HepG2 (cell line): ENCODE measurements around the gene MYO3B. TPM values are rescaled to one million over a fixed set of nuclear protein-coding genes. Genes with fewer than 3 reads are reported as not detected.

ENCODE experiments used
- AHR ChIP-seq: IDR thresholded peaks from 2 replicates; pipeline ENCODE4 v1.6.1; 2018; ENCODE audit warnings: missing genetic modification reagents, missing compliant biosample characterization
- CEBPB ChIP-seq: IDR thresholded peaks from 2 replicates; pipeline ENCODE4 v1.6.1; 2011; ENCODE audit warnings: low read depth, low read length, improper control_type of control experiment, borderline replicate concordance
- DNMT3B ChIP-seq: conservative IDR thresholded peaks from 2 replicates; pipeline ENCODE4 v1.6.1; 2016; ENCODE audit warnings: missing biosample characterization, control low read depth
- FOXK1 ChIP-seq: sonication (generic); formaldehyde crosslinking; IDR thresholded peaks from 2 replicates; pipeline ENCODE4 v1.4.0; 2020; ENCODE audit warnings: low read depth, missing genetic modification reagents, borderline replicate concordance
- FOXP1 ChIP-seq, 2 experiments: fragments of 450-650 bp in 1 of 2; IDR thresholded peaks; 2 replicates each; pipeline ENCODE4 v1.6.1; 2017 to 2018; ENCODE audit warnings: antibody characterized with exemption in 1 of 2
- GFI1 ChIP-seq: sonication (generic); formaldehyde crosslinking; IDR thresholded peaks from 2 replicates; pipeline ENCODE4 v1.5.0; 2020; ENCODE audit warnings: missing genetic modification reagents, mild to moderate bottlenecking, borderline replicate concordance
- HDAC1 ChIP-seq: sonication (generic); formaldehyde crosslinking; IDR thresholded peaks from 2 replicates; pipeline ENCODE4 v1.5.1; 2020; ENCODE audit warnings: mild to moderate bottlenecking, missing genetic modification reagents
- KDM3A ChIP-seq: IDR thresholded peaks from 2 replicates; pipeline ENCODE4 v1.6.1; 2018; ENCODE audit warnings: low read depth, missing compliant biosample characterization
- MAZ ChIP-seq, 2 experiments: sonication (generic) in 1 of 2; formaldehyde crosslinking in 1 of 2; IDR thresholded peaks; 2 replicates each; pipeline versions ENCODE4 v1.5.0 to v1.6.1; 2012 to 2020; ENCODE audit warnings: low read depth in 2 of 2, mild to moderate bottlenecking in 2 of 2, borderline replicate concordance in 1 of 2, improper control_type of control experiment in 1 of 2, low read length in 1 of 2, missing genetic modification reagents in 1 of 2, moderate library complexity in 1 of 2
- MIXL1 ChIP-seq: IDR thresholded peaks from 2 replicates; pipeline ENCODE4 v1.6.1; 2016
- NFIC ChIP-seq: IDR thresholded peaks from 2 replicates; pipeline ENCODE4 v1.6.1; 2012; ENCODE audit warnings: mild to moderate bottlenecking, low read length, inconsistent platforms
- NR2F2 ChIP-seq: IDR thresholded peaks from 2 replicates; pipeline ENCODE4 v1.6.1; 2012; ENCODE audit warnings: low read depth, inconsistent platforms, borderline replicate concordance
- RBM39 ChIP-seq: fragments of 200-400 bp; formaldehyde crosslinking; IDR thresholded peaks from one replicate; pipeline ENCODE4 v1.6.1; 2018; ENCODE audit warnings: antibody characterized with exemption, mild to moderate bottlenecking, low read depth, low read length; ENCODE audit not compliant: poor library complexity, severe bottlenecking
- SOX5 ChIP-seq: IDR thresholded peaks from 2 replicates; pipeline ENCODE4 v1.6.1; 2016; ENCODE audit warnings: borderline replicate concordance
- TOE1 ChIP-seq: sonication (generic); formaldehyde crosslinking; IDR thresholded peaks from 2 replicates; pipeline ENCODE4 v1.4.0; 2020; ENCODE audit warnings: mild to moderate bottlenecking, missing genetic modification reagents
- ZNF598 ChIP-seq: sonication (generic); formaldehyde crosslinking; IDR thresholded peaks from 2 replicates; pipeline ENCODE4 v1.5.1; 2020; ENCODE audit warnings: mild to moderate bottlenecking, missing genetic modification reagents, borderline replicate concordance
- polyA plus RNA-seq, 8 experiments: library from polyadenylated mRNA; depleted of rRNA in 3 of 8; stranded (reverse) in 7 of 8; unstranded in 1 of 8; fragments of >200 nt; fragmentation: Illumina TruSeq in 4 of 8; extraction: Trizol in 4 of 8; gene quantifications; 2 replicates each; pipeline versions ENCODE4 v1.2.1 to v1.2.3, GENCODE V29; 2011 to 2016; ENCODE audit warnings: low read depth in 4 of 8, missing spikeins in 1 of 8, mixed read lengths in 1 of 8; ENCODE audit not compliant: insufficient read depth in 1 of 8
- total RNA-seq, 5 experiments: library from RNA; depleted of rRNA; stranded (reverse); fragments of >200 nt; fragmentation: Illumina TruSeq; extraction: Trizol; gene quantifications; 2 replicates each; pipeline ENCODE4 v1.2.3, GENCODE V29; 2016; ENCODE audit warnings: low read depth in 1 of 5
- TF ChIP-seq, protein P1 (sequence below): sonication (generic); formaldehyde crosslinking; IDR thresholded peaks from 2 replicates; pipeline ENCODE4 v1.4.0; 2020; ENCODE audit warnings: missing genetic modification reagents
- TF ChIP-seq, protein P2 (sequence below): sonication (generic); IDR thresholded peaks from 2 replicates; pipeline ENCODE4 v1.6.1; 2016; ENCODE audit warnings: low read depth, borderline replicate concordance
- TF ChIP-seq, protein P3 (sequence below): sonication (generic); formaldehyde crosslinking; IDR thresholded peaks from 2 replicates; pipeline ENCODE4 v1.5.1; 2020; ENCODE audit warnings: mild to moderate bottlenecking, missing genetic modification reagents, borderline replicate concordance
- TF ChIP-seq, protein P4 (sequence below), 2 experiments: fragments of 450-650 bp in 1 of 2; sonication (generic) in 1 of 2; formaldehyde crosslinking; IDR thresholded peaks; 2 replicates each; pipeline versions ENCODE4 v1.5.0 to v1.8.0; 2020 to 2022; ENCODE audit warnings: mild to moderate bottlenecking in 1 of 2, missing genetic modification reagents in 1 of 2

MYO3B gene
- total and polyA plus RNA-seq, 2 of the 13 experiments (the other 11 are each of a cell fraction or from before 2014, with no cell fraction given): 0.01 TPM; not detected in 1

DNA sequence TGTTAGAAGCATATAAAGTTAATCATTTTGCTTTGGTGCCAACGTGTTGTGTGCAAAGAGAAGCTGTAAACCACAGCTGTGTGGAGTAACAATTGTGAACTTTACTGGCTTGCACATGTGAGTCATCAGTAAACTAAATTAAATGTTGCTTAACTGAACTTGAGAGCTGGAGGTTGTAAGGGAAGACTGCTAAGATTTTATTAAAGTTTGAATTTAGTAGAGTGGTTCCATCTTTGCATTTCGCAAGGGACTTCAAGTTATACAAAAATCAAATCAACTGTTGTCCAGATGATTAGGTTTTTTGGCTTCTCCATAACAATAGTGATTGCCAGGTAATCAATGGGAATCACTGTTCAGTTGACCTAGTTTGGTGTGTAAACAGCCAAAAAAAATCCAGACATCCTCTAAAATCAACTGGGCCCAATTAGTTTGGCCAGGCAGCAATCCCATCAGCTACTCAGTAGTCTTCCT lies 247.4 kb downstream of the MYO3B start (continued):
- 0 out of 2 replicates have a peak, but pooled peaks have one; percentile 14 for TF ChIP-seq NFIC
- 0 out of 2 replicates have a peak, but pooled peaks have one; percentile 27 for TF ChIP-seq MIXL1 (CRISPR knock-in tag)
- TF ChIP-seq HDAC1 (CRISPR knock-in tag): peak; percentile 33; the same call in 1 of the 2 replicates
- TF ChIP-seq GFI1 (CRISPR knock-in tag): no peak; the same call in 1 of the 2 replicates
- no peak for TF ChIP-seq KDM3A (CRISPR knock-in tag)
- TF ChIP-seq MAZ (IDR thresholded peaks at IDR 0.05; ENCODE audit: borderline replicate concordance, low read depth, low read length): no peak
- TF ChIP-seq MAZ (CRISPR knock-in tag; IDR thresholded peaks at IDR 0.05; ENCODE audit: low read depth): no peak
- TF ChIP-seq, protein P1, sequence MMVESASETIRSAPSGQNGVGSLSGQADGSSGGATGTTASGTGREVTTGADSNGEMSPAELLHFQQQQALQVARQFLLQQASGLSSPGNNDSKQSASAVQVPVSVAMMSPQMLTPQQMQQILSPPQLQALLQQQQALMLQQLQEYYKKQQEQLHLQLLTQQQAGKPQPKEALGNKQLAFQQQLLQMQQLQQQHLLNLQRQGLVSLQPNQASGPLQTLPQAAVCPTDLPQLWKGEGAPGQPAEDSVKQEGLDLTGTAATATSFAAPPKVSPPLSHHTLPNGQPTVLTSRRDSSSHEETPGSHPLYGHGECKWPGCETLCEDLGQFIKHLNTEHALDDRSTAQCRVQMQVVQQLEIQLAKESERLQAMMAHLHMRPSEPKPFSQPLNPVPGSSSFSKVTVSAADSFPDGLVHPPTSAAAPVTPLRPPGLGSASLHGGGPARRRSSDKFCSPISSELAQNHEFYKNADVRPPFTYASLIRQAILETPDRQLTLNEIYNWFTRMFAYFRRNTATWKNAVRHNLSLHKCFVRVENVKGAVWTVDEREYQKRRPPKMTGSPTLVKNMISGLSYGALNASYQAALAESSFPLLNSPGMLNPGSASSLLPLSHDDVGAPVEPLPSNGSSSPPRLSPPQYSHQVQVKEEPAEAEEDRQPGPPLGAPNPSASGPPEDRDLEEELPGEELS: peak; percentile 38; the same call in 1 of the 2 replicates
- TF ChIP-seq FOXP1 (IDR thresholded peaks at IDR 0.05): no peak
- TF ChIP-seq FOXP1 (CRISPR knock-in tag; IDR thresholded peaks at IDR 0.05): peak; percentile 71; the same call in 1 of the 2 replicates
- TF ChIP-seq, protein P2, sequence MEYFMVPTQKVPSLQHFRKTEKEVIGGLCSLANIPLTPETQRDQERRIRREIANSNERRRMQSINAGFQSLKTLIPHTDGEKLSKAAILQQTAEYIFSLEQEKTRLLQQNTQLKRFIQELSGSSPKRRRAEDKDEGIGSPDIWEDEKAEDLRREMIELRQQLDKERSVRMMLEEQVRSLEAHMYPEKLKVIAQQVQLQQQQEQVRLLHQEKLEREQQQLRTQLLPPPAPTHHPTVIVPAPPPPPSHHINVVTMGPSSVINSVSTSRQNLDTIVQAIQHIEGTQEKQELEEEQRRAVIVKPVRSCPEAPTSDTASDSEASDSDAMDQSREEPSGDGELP: 0 out of 2 replicates have a peak, but pooled peaks have one; percentile 52
- no peak for TF ChIP-seq NR2F2
- 0 out of 2 replicates have a peak, but pooled peaks have one; percentile 12 for TF ChIP-seq FOXK1 (CRISPR knock-in tag)
- TF ChIP-seq SOX5 (CRISPR knock-in tag): peak; percentile 26; the same call in 1 of the 2 replicates
- peak; percentile 73; the same call in 1 of the 2 replicates for TF ChIP-seq CEBPB
- no peak for TF ChIP-seq DNMT3B
- no peak for TF ChIP-seq TOE1
- TF ChIP-seq, protein P3, sequence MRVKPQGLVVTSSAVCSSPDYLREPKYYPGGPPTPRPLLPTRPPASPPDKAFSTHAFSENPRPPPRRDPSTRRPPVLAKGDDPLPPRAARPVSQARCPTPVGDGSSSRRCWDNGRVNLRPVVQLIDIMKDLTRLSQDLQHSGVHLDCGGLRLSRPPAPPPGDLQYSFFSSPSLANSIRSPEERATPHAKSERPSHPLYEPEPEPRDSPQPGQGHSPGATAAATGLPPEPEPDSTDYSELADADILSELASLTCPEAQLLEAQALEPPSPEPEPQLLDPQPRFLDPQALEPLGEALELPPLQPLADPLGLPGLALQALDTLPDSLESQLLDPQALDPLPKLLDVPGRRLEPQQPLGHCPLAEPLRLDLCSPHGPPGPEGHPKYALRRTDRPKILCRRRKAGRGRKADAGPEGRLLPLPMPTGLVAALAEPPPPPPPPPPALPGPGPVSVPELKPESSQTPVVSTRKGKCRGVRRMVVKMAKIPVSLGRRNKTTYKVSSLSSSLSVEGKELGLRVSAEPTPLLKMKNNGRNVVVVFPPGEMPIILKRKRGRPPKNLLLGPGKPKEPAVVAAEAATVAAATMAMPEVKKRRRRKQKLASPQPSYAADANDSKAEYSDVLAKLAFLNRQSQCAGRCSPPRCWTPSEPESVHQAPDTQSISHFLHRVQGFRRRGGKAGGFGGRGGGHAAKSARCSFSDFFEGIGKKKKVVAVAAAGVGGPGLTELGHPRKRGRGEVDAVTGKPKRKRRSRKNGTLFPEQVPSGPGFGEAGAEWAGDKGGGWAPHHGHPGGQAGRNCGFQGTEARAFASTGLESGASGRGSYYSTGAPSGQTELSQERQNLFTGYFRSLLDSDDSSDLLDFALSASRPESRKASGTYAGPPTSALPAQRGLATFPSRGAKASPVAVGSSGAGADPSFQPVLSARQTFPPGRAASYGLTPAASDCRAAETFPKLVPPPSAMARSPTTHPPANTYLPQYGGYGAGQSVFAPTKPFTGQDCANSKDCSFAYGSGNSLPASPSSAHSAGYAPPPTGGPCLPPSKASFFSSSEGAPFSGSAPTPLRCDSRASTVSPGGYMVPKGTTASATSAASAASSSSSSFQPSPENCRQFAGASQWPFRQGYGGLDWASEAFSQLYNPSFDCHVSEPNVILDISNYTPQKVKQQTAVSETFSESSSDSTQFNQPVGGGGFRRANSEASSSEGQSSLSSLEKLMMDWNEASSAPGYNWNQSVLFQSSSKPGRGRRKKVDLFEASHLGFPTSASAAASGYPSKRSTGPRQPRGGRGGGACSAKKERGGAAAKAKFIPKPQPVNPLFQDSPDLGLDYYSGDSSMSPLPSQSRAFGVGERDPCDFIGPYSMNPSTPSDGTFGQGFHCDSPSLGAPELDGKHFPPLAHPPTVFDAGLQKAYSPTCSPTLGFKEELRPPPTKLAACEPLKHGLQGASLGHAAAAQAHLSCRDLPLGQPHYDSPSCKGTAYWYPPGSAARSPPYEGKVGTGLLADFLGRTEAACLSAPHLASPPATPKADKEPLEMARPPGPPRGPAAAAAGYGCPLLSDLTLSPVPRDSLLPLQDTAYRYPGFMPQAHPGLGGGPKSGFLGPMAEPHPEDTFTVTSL (CRISPR knock-in tag): peak; percentile 67; the same call in 1 of the 2 replicates
- TF ChIP-seq, protein P4, sequence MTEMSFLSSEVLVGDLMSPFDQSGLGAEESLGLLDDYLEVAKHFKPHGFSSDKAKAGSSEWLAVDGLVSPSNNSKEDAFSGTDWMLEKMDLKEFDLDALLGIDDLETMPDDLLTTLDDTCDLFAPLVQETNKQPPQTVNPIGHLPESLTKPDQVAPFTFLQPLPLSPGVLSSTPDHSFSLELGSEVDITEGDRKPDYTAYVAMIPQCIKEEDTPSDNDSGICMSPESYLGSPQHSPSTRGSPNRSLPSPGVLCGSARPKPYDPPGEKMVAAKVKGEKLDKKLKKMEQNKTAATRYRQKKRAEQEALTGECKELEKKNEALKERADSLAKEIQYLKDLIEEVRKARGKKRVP (CRISPR knock-in tag; IDR thresholded peaks at IDR 0.05): peak in 1 of 2 experiments; percentile 44; a peak in 2 of 4 replicates
- TF ChIP-seq RBM39: no peak
- TF ChIP-seq AHR (CRISPR knock-in tag): no peak
- TF ChIP-seq ZNF598 (CRISPR knock-in tag): no peak
